ENCODE data around the gene FGD6.

DNA sequence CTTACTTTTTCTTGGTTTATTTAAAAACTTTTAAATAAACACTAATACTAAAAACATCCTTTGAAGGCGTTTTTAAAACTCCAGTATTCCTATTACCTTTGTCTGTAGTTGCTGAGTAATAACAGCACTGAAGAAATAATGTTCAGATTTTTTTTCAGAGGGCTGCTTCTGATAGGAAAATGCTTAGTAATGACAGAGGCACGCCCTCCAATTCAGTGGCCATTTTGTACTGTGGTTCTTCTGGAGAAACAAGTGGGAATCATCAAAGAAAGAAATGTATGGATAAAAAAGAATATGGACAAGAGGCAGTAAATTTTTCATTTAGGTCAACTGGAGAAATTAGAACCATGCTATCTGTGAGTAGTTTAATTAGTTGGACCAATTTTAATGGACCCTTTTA lies 13.9 kb upstream of the FGD6 start:
- TF ChIP-seq POLR2AphosphoS5 (IDR thresholded peaks at IDR 0.05; ENCODE audit: low read depth, low read length) (no peak), POLR2A (IDR thresholded peaks at IDR 0.05; ENCODE audit: low read depth, low read length) (no peak), TAF1 (IDR thresholded peaks at IDR 0.05; ENCODE audit: low read depth, low read length) (no peak), SPI1 (IDR thresholded peaks at IDR 0.05; ENCODE audit: low read depth, low read length) (no peak), POU2F2 (IDR thresholded peaks at IDR 0.05; ENCODE audit: low read depth, low read length) (no peak)

Measured in GM12891 (cell line).